HEK293 (cell line): ENCODE data around the gene EYS.
"Not testable (repeated sequence)": the region's sequence is repeated elsewhere in the genome, so short reads cannot be mapped to it uniquely, and the experiment has no call there.

Source experiments
- CTCF ChIA-PET: fragments of 350-600 bp; formaldehyde crosslinking; extraction: SDS; loops from one replicate; lab custom pipeline; 2021; ENCODE audit warnings: antibody characterized with exemption; lab: Yijun Ruan, JAX
- POLR2A ChIA-PET: fragments of 300-600 bp; formaldehyde crosslinking; extraction: SDS; loops from one replicate; lab custom pipeline; 2020; ENCODE audit warnings: antibody characterized with exemption, inconsistent platforms; lab: Yijun Ruan, JAX
- H3K27ac ChIP-seq: fragments of 200-500 bp; sonication (Bioruptor generic); 2 replicates; pipeline ENCODE4 v1.5.1; 2014; ENCODE audit warnings: low read depth, low read length, control low read depth, inconsistent platforms; ENCODE audit errors: extremely low read depth
- H3K36me3 ChIP-seq, 2 experiments: fragments of 200-500 bp in 1 of 2; sonication (Bioruptor generic) in 1 of 2; 1 replicate in 1 of 2; 2 replicates in 1 of 2; pipeline ENCODE4 v1.5.1; 2014 to 2017; ENCODE audit warnings: inconsistent platforms in 2 of 2, low read length in 2 of 2; ENCODE audit not compliant: control insufficient read depth in 2 of 2, insufficient read depth in 1 of 2
- H3K4me1 ChIP-seq: fragments of 200-500 bp; sonication (Bioruptor generic); 2 replicates; pipeline ENCODE4 v1.5.1; 2014; ENCODE audit warnings: mild to moderate bottlenecking, low read length, inconsistent platforms; ENCODE audit not compliant: control insufficient read depth, insufficient read depth
- H3K4me3 ChIP-seq: 2 replicates; pipeline ENCODE4 v1.5.1; 2011; ENCODE audit warnings: low read depth, mild to moderate bottlenecking, control low read depth, low read length, moderate library complexity
- H3K9me3 ChIP-seq: fragments of 200-500 bp; sonication (Bioruptor generic); 2 replicates; pipeline ENCODE4 v1.5.1; 2014; ENCODE audit warnings: low read depth, low read length, inconsistent platforms; ENCODE audit not compliant: control insufficient read depth, insufficient read depth
- RBAK ChIP-seq: fragments of 450-650 bp; formaldehyde crosslinking; IDR thresholded peaks from 2 replicates; pipeline ENCODE4 v1.5.1; 2016; ENCODE audit warnings: missing biosample characterization, missing genetic modification characterization
- SP7 ChIP-seq: fragments of 450-650 bp; formaldehyde crosslinking; IDR thresholded peaks from 2 replicates; pipeline ENCODE4 v1.5.1; 2016; ENCODE audit warnings: missing biosample characterization, missing genetic modification characterization
- ZBTB49 ChIP-seq: fragments of 450-650 bp; formaldehyde crosslinking; IDR thresholded peaks from 2 replicates; pipeline ENCODE4 v1.5.1; 2016; ENCODE audit warnings: missing biosample characterization, missing genetic modification characterization, low read depth
- ZBTB7A ChIP-seq: fragments of 450-650 bp; formaldehyde crosslinking; IDR thresholded peaks from 2 replicates; pipeline ENCODE4 v1.5.1; 2016; ENCODE audit warnings: low read depth, missing biosample characterization, missing genetic modification characterization
- ZNF114 ChIP-seq: fragments of 450-650 bp; formaldehyde crosslinking; IDR thresholded peaks from 2 replicates; pipeline ENCODE4 v1.5.0; 2017; ENCODE audit warnings: missing biosample characterization, missing genetic modification characterization
- ZNF280D ChIP-seq: fragments of 450-650 bp; formaldehyde crosslinking; IDR thresholded peaks from 2 replicates; pipeline ENCODE4 v1.5.1; 2016; ENCODE audit warnings: missing biosample characterization, missing genetic modification characterization
- ZNF366 ChIP-seq: fragments of 450-650 bp; formaldehyde crosslinking; conservative IDR thresholded peaks from 2 replicates; pipeline ENCODE4 v1.5.1; 2016; ENCODE audit warnings: missing biosample characterization, missing genetic modification characterization
- ZNF404 ChIP-seq: fragments of 450-650 bp; formaldehyde crosslinking; IDR thresholded peaks from 2 replicates; pipeline ENCODE4 v1.5.1; 2017; ENCODE audit warnings: missing biosample characterization, missing genetic modification characterization
- ZNF580 ChIP-seq: fragments of 450-650 bp; formaldehyde crosslinking; IDR thresholded peaks from 2 replicates; pipeline ENCODE4 v1.5.1; 2016; ENCODE audit warnings: missing biosample characterization, missing genetic modification characterization
- TF ChIP-seq, protein P1 (sequence below): fragments of 450-650 bp; formaldehyde crosslinking; conservative IDR thresholded peaks from 2 replicates; pipeline ENCODE4 v1.5.1; 2016; ENCODE audit warnings: low read depth, missing biosample characterization, missing genetic modification characterization

Gene EYS

GRCh38 chr6:64459411-64459944 is 1247.5 kb downstream of the EYS start (continued):
- TF ChIP-seq ZNF580 = no peak

- POLR2A ChIA-PET, H3K4me1 ChIP-seq, H3K4me3 ChIP-seq, H3K36me3 ChIP-seq, H3K27ac ChIP-seq, H3K9me3 ChIP-seq: not testable (repeated sequence)
- CTCF ChIA-PET = interaction anchor here (1.4 kb wide), 1 partner anchor 9 kb away, joined by 3 read pairs; no protein-coding TSS in a partner anchor
These were observed 1258.9 kb downstream of the EYS start for GRCh38 chr6:64448101-64448500.

DNA sequence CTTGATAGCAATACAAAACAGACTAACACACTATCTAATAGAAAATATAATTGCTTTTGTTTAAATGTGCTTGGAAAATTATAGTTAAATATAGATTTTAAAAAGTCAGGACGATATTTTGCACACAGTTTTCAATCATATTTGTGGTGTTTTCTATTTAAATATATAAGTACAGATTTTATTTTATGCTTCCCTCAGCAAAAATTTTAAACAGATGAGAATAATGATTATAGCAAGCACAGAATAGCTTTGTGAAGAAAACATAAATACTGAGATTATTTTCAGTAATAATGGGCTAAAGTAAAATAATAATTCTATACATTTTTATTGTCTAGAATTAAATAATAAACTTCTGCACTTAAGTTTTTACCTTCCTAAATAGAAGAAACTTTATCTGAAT is 1262.0 kb downstream of the EYS start:
- H3K36me3 ChIP-seq = no peaks in the 10 kb centered on the region
- ChIA-PET CTCF (interaction anchor here (0.6 to 2.2 kb wide), 3 partner anchors 23 to 107 kb away, joined by 3 to 4 read pairs (median 4); no protein-coding TSS in a partner anchor), POLR2A (no interaction called here)
- TF ChIP-seq ZNF280D (tag by site-specific recombination) (no peak), ZNF366 (tag by site-specific recombination) (no peak), ZNF404 (tag by site-specific recombination) (no peak), ZNF114 (no peak), ZBTB49 (tag by site-specific recombination) (no peak), ZBTB7A (tag by site-specific recombination) (no peak), RBAK (tag by site-specific recombination) (no peak), SP7 (tag by site-specific recombination) (no peak)
- TF ChIP-seq, protein P1, sequence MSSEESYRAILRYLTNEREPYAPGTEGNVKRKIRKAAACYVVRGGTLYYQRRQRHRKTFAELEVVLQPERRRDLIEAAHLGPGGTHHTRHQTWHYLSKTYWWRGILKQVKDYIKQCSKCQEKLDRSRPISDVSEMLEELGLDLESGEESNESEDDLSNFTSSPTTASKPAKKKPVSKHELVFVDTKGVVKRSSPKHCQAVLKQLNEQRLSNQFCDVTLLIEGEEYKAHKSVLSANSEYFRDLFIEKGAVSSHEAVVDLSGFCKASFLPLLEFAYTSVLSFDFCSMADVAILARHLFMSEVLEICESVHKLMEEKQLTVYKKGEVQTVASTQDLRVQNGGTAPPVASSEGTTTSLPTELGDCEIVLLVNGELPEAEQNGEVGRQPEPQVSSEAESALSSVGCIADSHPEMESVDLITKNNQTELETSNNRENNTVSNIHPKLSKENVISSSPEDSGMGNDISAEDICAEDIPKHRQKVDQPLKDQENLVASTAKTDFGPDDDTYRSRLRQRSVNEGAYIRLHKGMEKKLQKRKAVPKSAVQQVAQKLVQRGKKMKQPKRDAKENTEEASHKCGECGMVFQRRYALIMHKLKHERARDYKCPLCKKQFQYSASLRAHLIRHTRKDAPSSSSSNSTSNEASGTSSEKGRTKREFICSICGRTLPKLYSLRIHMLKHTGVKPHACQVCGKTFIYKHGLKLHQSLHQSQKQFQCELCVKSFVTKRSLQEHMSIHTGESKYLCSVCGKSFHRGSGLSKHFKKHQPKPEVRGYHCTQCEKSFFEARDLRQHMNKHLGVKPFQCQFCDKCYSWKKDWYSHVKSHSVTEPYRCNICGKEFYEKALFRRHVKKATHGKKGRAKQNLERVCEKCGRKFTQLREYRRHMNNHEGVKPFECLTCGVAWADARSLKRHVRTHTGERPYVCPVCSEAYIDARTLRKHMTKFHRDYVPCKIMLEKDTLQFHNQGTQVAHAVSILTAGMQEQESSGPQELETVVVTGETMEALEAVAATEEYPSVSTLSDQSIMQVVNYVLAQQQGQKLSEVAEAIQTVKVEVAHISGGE (tag by site-specific recombination) = no peak
- no peak overlapping the region for H3K4me3 ChIP-seq
- H3K27ac ChIP-seq = no peak overlapping the region
- H3K4me1 ChIP-seq = no peaks in the 10 kb centered on the region
- no peaks in the 10 kb centered on the region for H3K9me3 ChIP-seq
